ENCODE data around the gene UNC5B.

Gene UNC5B

GRCh38 chr10:71255808-71256660 lies 43.7 kb downstream of the UNC5B start:
- no peak for FAIRE-seq

- FAIRE-seq = no peak
Observed at GRCh38 chr10:71256661-71257318, 44.4 kb downstream of the UNC5B start.

- no peak for FAIRE-seq
Observed at GRCh38 chr10:71257319-71257997, 45.1 kb downstream of the UNC5B start.

- FAIRE-seq = no peak
Observed at GRCh38 chr10:71258046-71258445, 45.7 kb downstream of the UNC5B start.

GRCh38 chr10:71258446-71259145 lies 46.2 kb downstream of the UNC5B start:
- FAIRE-seq = no peak

- FAIRE-seq = no peak
Observed at GRCh38 chr10:71259282-71259681, 46.9 kb downstream of the UNC5B start.

- no peak for FAIRE-seq
Observed at GRCh38 chr10:71259815-71260501, 47.6 kb downstream of the UNC5B start.

- FAIRE-seq = no peak
Observed at GRCh38 chr10:71260622-71261325, 48.4 kb downstream of the UNC5B start.

- FAIRE-seq = no peak
Observed at GRCh38 chr10:71262027-71262426, 49.7 kb downstream of the UNC5B start.

GRCh38 chr10:71262817-71263216 lies 50.4 kb downstream of the UNC5B start:
- no peak for FAIRE-seq

GRCh38 chr10:71263376-71263775 lies 51.0 kb downstream of the UNC5B start:
- FAIRE-seq = no peak

- no peak for FAIRE-seq
Observed at GRCh38 chr10:71264345-71265200, 52.2 kb downstream of the UNC5B start.

- FAIRE-seq = no peak
Observed at GRCh38 chr10:71265201-71265575, 52.8 kb downstream of the UNC5B start.

GRCh38 chr10:71265618-71266146 lies 53.3 kb downstream of the UNC5B start:
- FAIRE-seq = no peak

GRCh38 chr10:71266147-71266917 lies 54.0 kb downstream of the UNC5B start:
- FAIRE-seq = no peak

GRCh38 chr10:71266918-71267442 lies 54.6 kb downstream of the UNC5B start:
- no peak for FAIRE-seq

GRCh38 chr10:71267508-71268240 lies 55.3 kb downstream of the UNC5B start:
- FAIRE-seq = no peak

GRCh38 chr10:71268247-71268691 lies 55.9 kb downstream of the UNC5B start:
- no peak for FAIRE-seq

- no peak for FAIRE-seq
Observed at GRCh38 chr10:71268758-71269157, 56.4 kb downstream of the UNC5B start.

Data from G401.6 (cell line).